SK-N-MC (cell line): ENCODE data around the gene DNAH5.

Experiments used
- DNase-seq: peaks from one replicate; pipeline ENCODE4 v3.0.0-alpha.2; 2011; ENCODE audit warnings: low read depth, low spot score
- H3K27ac ChIP-seq: fragments of 200-600 bp; sonication (generic); 2 replicates; pipeline ENCODE4 v1.5.1; 2016; ENCODE audit warnings: mixed run types
- H3K36me3 ChIP-seq: fragments of 200-600 bp; sonication (generic); 2 replicates; pipeline ENCODE4 v1.6.1; 2017; ENCODE audit warnings: antibody characterized with exemption, low read length, mixed read lengths; ENCODE audit not compliant: insufficient read depth
- H3K4me3 ChIP-seq: fragments of 200-600 bp; sonication (generic); 2 replicates; pipeline ENCODE4 v1.5.1; 2016
- H3K9ac ChIP-seq: fragments of 200-600 bp; sonication (generic); 2 replicates; pipeline ENCODE4 v1.8.0; 2017; ENCODE audit warnings: mixed run types, mixed read lengths; ENCODE audit not compliant: insufficient read length
- H3K9me3 ChIP-seq: fragments of 200-600 bp; sonication (generic); 2 replicates; pipeline ENCODE4 v1.6.1; 2017; ENCODE audit warnings: low read depth, mild to moderate bottlenecking, antibody characterized with exemption, low read length, moderate library complexity, mixed read lengths
- EZH2 ChIP-seq: fragments of 200-600 bp; sonication (generic); IDR thresholded peaks from one replicate; pipeline ENCODE4 v1.6.1; 2017; ENCODE audit warnings: antibody characterized with exemption
- FOXP2 ChIP-seq: optimal IDR thresholded peaks from 2 replicates; pipeline ENCODE3; 2011; ENCODE audit warnings: mild to moderate bottlenecking, moderate library complexity; ENCODE audit not compliant: insufficient read depth; ENCODE audit errors: extremely low read length, control extremely low read depth
- POLR2AphosphoS5 ChIP-seq: IDR thresholded peaks from 2 replicates; pipeline ENCODE4 v1.6.1; 2012; ENCODE audit warnings: mild to moderate bottlenecking, low read depth, low read length, borderline replicate concordance

Gene DNAH5

GRCh38 chr5:13930541-13931171, 13.8 kb downstream of the DNAH5 start:
- H3K4me3 ChIP-seq, result no peak overlapping the region
- TF ChIP-seq EZH2, result no peak
- TF ChIP-seq FOXP2, result no peak
- no peak for TF ChIP-seq POLR2AphosphoS5
- H3K9ac ChIP-seq, result no peak overlapping the region
- no peak overlapping the region for H3K27ac ChIP-seq
- no peak for DNase-seq
- no peaks in the 10 kb centered on the region for H3K9me3 ChIP-seq
- H3K36me3 ChIP-seq, result no peaks in the 10 kb centered on the region

- H3K36me3 ChIP-seq, result no peaks in the 10 kb centered on the region
- no peak overlapping the region for H3K4me3 ChIP-seq
- no peak overlapping the region for H3K27ac ChIP-seq
- H3K9me3 ChIP-seq, result no peaks in the 10 kb centered on the region
- DNase-seq, result no peak
- no peak overlapping the region for H3K9ac ChIP-seq
- TF ChIP-seq FOXP2, result no peak
- no peak for TF ChIP-seq EZH2
- no peak for TF ChIP-seq POLR2AphosphoS5
These were observed 17.8 kb downstream of the DNAH5 start for GRCh38 chr5:13926731-13927130.

DNA sequence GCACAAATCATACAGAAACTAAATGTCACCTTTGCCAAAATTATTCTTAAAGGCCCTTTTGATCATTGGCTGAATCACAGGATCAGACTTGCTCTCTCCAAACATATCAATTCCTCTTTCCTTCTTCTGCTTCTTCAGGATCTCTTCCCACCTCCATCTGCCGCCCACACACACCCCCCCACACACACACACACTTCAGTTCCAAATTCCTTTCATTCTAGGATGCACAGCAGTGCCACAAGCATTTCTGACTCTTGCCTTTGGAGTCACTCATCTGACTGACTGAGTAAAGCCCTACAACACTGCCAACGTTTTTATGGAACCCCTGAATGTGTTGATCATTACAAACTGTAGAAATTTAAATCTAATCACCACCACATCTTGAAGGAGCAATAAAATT, 22.9 kb downstream of the DNAH5 start:
- H3K4me3 ChIP-seq, result no peak overlapping the region
- TF ChIP-seq POLR2AphosphoS5 (no peak), FOXP2 (no peak), EZH2 (no peak)
- no peak for DNase-seq
- H3K36me3 ChIP-seq, result no peaks in the 10 kb centered on the region
- no peak overlapping the region for H3K27ac ChIP-seq
- no peak overlapping the region for H3K9ac ChIP-seq
- H3K9me3 ChIP-seq, result no peaks in the 10 kb centered on the region

DNA sequence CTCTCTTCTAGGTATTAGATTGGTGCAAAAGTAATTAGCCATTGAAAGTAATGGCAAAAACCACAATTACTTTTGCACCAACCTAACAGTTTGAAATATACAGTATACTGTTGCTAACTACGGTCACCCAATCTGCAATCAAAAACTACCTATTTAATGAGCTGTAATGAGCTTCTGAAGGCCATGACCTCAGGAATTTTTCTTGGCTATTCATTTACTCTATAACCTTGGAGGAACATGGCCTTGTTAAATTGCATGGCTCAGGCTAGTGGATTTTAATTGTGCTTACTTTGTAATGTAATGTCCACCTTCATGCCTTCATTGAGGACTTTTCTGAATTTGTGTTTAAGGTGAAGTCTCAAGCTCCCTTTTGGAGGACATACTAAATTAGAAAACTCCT, 24.7 kb downstream of the DNAH5 start:
- H3K9me3 ChIP-seq, result no peaks in the 10 kb centered on the region
- DNase-seq, result no peak
- no peak overlapping the region for H3K27ac ChIP-seq
- no peak for TF ChIP-seq FOXP2
- no peak for TF ChIP-seq POLR2AphosphoS5
- no peak for TF ChIP-seq EZH2
- no peaks in the 10 kb centered on the region for H3K36me3 ChIP-seq
- H3K9ac ChIP-seq, result no peak overlapping the region
- H3K4me3 ChIP-seq, result no peak overlapping the region

DNA sequence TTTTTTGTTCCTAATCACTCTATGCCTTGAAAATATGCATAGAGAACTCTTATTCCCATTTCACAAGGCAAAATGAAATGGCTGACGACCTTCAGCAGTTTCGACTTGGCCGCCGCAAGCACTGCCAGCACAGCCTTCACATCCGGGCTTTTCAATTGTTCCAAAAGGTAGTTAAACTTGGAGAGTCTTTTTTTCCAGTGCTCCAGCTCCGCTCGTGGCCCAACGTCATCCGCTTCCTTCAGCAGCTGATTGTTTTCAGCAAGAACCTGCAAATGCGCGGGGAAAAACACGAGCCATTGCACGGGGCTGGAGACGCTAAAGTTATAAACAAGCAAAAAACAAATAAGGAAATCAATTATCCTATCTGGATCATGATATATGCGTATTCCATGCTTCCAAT, 25.4 kb downstream of the DNAH5 start:
- no peak overlapping the region for H3K4me3 ChIP-seq
- DNase-seq, result no peak
- H3K9ac ChIP-seq, result no peak overlapping the region
- TF ChIP-seq POLR2AphosphoS5, result no peak
- TF ChIP-seq EZH2, result no peak
- TF ChIP-seq FOXP2, result no peak
- no peak overlapping the region for H3K27ac ChIP-seq
- no peaks in the 10 kb centered on the region for H3K36me3 ChIP-seq
- H3K9me3 ChIP-seq, result no peaks in the 10 kb centered on the region

GRCh38 chr5:13917061-13917460, 27.4 kb downstream of the DNAH5 start:
- no peak overlapping the region for H3K4me3 ChIP-seq
- H3K9me3 ChIP-seq, result no peaks in the 10 kb centered on the region
- no peak overlapping the region for H3K9ac ChIP-seq
- no peak for DNase-seq
- TF ChIP-seq EZH2 (no peak), FOXP2 (no peak), POLR2AphosphoS5 (no peak)
- no peak overlapping the region for H3K27ac ChIP-seq
- H3K36me3 ChIP-seq, result no peaks in the 10 kb centered on the region

DNA sequence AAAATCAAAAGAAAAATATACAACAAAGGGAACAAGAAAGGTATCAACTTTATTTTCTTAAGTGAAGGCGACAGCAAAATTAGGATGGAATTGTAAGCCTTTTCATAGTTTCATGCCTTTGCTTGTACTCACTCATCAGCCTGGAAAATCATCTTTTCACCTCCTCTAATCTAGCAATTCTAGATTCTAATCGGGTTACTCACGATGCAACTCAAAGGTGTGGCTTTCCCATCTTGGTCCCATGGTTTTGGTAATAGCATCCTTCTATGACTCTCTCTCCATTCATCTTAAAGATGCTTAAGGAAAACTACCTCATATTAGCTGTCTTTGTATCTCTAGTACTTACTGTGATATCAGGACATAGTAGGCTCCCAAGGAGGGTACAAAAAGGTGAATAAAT, 30.5 kb downstream of the DNAH5 start:
- no peaks in the 10 kb centered on the region for H3K9me3 ChIP-seq
- DNase-seq, result no peak
- TF ChIP-seq EZH2, result no peak
- no peak for TF ChIP-seq FOXP2
- H3K9ac ChIP-seq, result no peak overlapping the region
- H3K27ac ChIP-seq, result no peak overlapping the region
- no peak overlapping the region for H3K4me3 ChIP-seq
- no peaks in the 10 kb centered on the region for H3K36me3 ChIP-seq

DNA sequence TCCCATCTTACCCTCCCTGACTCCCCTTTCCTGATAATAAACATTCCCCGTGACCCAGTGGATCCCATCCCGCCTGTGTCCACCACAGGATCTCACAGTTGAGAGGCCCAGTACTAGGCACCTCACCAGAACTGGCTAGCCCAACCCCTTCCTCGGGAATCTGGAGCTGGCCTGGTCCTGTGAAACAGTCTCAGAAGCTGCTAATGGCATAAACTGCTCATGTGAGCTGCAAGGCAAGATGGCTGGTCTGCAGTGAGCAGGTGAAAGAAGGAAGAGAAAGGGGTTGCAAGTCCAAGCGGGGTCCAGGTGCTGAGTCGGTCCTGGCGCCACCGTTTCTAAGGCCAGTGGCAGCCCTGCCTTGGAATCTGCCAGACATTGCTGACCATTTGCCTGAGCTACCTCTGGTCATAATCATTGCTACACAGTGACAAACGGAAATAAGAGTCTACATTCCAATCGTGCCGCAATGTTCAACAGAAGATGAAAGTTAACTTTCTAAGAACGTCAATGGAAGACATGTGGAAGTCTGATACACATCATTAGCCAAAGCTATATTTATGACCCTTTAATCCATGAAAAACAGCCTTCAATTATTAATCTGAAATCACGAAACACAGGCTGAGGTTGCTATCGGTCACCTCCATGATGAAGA, 33.7 kb downstream of the DNAH5 start:
- H3K36me3 ChIP-seq, result no peaks in the 10 kb centered on the region
- no peak overlapping the region for H3K4me3 ChIP-seq
- H3K9me3 ChIP-seq, result no peaks in the 10 kb centered on the region

DNA sequence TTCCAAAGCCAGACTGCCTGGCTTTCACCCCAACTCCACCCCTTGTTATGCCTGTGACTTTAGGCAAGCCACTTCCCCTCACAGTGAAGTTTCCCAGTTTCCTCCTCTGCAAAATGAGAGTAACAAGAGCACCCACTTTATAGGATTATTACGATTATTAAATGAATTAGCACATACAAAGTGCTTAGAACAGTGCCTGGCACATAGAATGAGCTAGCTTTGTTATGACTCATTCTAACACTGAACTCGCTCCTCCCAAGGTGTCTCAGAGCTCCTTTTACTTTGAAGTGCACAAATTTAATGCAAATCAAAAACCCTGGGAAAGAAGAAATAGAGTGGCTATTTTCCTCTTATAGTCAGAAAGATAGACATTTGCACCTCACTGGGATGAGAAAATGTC, 34.3 kb downstream of the DNAH5 start:
- DNase-seq, result no peak
- Histone ChIP-seq H3K36me3 (no peaks in the 10 kb centered on the region), H3K9me3 (no peaks in the 10 kb centered on the region), H3K9ac (no peak overlapping the region), H3K27ac (no peak overlapping the region), H3K4me3 (no peak overlapping the region)
- no peak for TF ChIP-seq EZH2
- TF ChIP-seq FOXP2, result no peak
- TF ChIP-seq POLR2AphosphoS5, result no peak

More for the DNA sequence above, 33.7 kb downstream of the DNAH5 start:
- no peak for DNase-seq
- Histone ChIP-seq H3K9ac (no peak overlapping the region), H3K27ac (no peak overlapping the region)
- TF ChIP-seq FOXP2, result no peak
- no peak for TF ChIP-seq POLR2AphosphoS5
- no peak for TF ChIP-seq EZH2
